NCI-H748 treated with DMSO at 0.1 percent for 48 hours (cell line): Measurements from ENCODE around the gene NLGN4Y.

ENCODE experiments used
- DNase-seq: peaks from one replicate; lab custom pipeline; 2025; lab: John Stamatoyannopoulos, UW

Gene NLGN4Y

GRCh38 chrY:14524272-14525231 is at the start of gene NLGN4Y:
TSS of gene NLGN4Y (plus strand) at chrY:14524529. CDS start at chrY:14622120, 97,591 bp downstream.
- DNase-seq, result no peak

GRCh38 chrY:14485935-14486334 is 38.4 kb upstream of the NLGN4Y start:
- DNase-seq, result no peak

- no peak for DNase-seq
Observed at GRCh38 chrY:14490226-14490625, 34.1 kb upstream of the NLGN4Y start.

- no peak for DNase-seq
Observed at GRCh38 chrY:14498071-14498470, 26.3 kb upstream of the NLGN4Y start.

- no peak for DNase-seq
Observed at GRCh38 chrY:14504592-14504991, 19.7 kb upstream of the NLGN4Y start.

GRCh38 chrY:14522379-14522950 is 1.9 kb upstream of the NLGN4Y start:
- DNase-seq, result no peak

- no peak for DNase-seq
Observed at GRCh38 chrY:14523491-14524271, 648 bp upstream of the NLGN4Y start.

GRCh38 chrY:14525315-14525714 is 986 bp downstream of the NLGN4Y start:
- no peak for DNase-seq

GRCh38 chrY:14528361-14528760 is 4.0 kb downstream of the NLGN4Y start:
- no peak for DNase-seq

GRCh38 chrY:14536703-14537102 is 12.4 kb downstream of the NLGN4Y start:
- DNase-seq, result no peak

- DNase-seq, result no peak
Observed at GRCh38 chrY:14543506-14543905, 19.2 kb downstream of the NLGN4Y start.

GRCh38 chrY:14581294-14581693 is 57.0 kb downstream of the NLGN4Y start:
- DNase-seq, result no peak

- no peak for DNase-seq
Observed at GRCh38 chrY:14586725-14587124, 62.4 kb downstream of the NLGN4Y start.

GRCh38 chrY:14601372-14601771 is 77.0 kb downstream of the NLGN4Y start:
- DNase-seq, result no peak

GRCh38 chrY:14617625-14618024 is 93.3 kb downstream of the NLGN4Y start:
- no peak for DNase-seq

GRCh38 chrY:14618513-14618912 is 94.2 kb downstream of the NLGN4Y start:
- DNase-seq, result no peak

- DNase-seq, result no peak
Observed at GRCh38 chrY:14628208-14628607, 103.9 kb downstream of the NLGN4Y start.

GRCh38 chrY:14631676-14632075 is 107.3 kb downstream of the NLGN4Y start:
- no peak for DNase-seq

- DNase-seq, result no peak
Observed at GRCh38 chrY:14633718-14634117, 109.4 kb downstream of the NLGN4Y start.

GRCh38 chrY:14634954-14635353 is 110.6 kb downstream of the NLGN4Y start:
- no peak for DNase-seq

GRCh38 chrY:14637551-14637950 is 113.2 kb downstream of the NLGN4Y start:
- no peak for DNase-seq

GRCh38 chrY:14641853-14642252 is 117.5 kb downstream of the NLGN4Y start:
- DNase-seq, result no peak
